Measurements from ENCODE around the gene NXN.

Gene NXN

GRCh38 chr17:979539-980405 is at the start of gene NXN:
NXN (minus strand) TSS chr17:979776.
- peak; percentile 92 for DNase-seq (ENCODE audit: low spot score)

- DNase-seq (ENCODE audit: low spot score), result no peak
Observed at GRCh38 chr17:1027044-1027443, 47.5 kb upstream of the NXN start.

GRCh38 chr17:1026599-1026975 is 47.0 kb upstream of the NXN start:
- no peak for DNase-seq (ENCODE audit: low spot score)

- DNase-seq (ENCODE audit: low spot score), result no peak
Observed at GRCh38 chr17:1025733-1026598, 46.4 kb upstream of the NXN start.

GRCh38 chr17:1024076-1024475 is 44.5 kb upstream of the NXN start:
- DNase-seq (ENCODE audit: low spot score), result no peak

- no peak for DNase-seq (ENCODE audit: low spot score)
Observed at GRCh38 chr17:1022278-1023024, 42.9 kb upstream of the NXN start.

- DNase-seq (ENCODE audit: low spot score), result no peak
Observed at GRCh38 chr17:1021147-1021546, 41.6 kb upstream of the NXN start.

- no peak for DNase-seq (ENCODE audit: low spot score)
Observed at GRCh38 chr17:1019451-1019850, 39.9 kb upstream of the NXN start.

- no peak for DNase-seq (ENCODE audit: low spot score)
Observed at GRCh38 chr17:1018547-1018946, 39.0 kb upstream of the NXN start.

GRCh38 chr17:1013729-1014090 is 34.1 kb upstream of the NXN start:
- DNase-seq (ENCODE audit: low spot score), result no peak

- DNase-seq (ENCODE audit: low spot score), result no peak
Observed at GRCh38 chr17:1012823-1013728, 33.5 kb upstream of the NXN start.

GRCh38 chr17:1011760-1012735 is 32.5 kb upstream of the NXN start:
- no peak for DNase-seq (ENCODE audit: low spot score)

GRCh38 chr17:1011138-1011537 is 31.6 kb upstream of the NXN start:
- no peak for DNase-seq (ENCODE audit: low spot score)

- DNase-seq (ENCODE audit: low spot score), result no peak
Observed at GRCh38 chr17:1010586-1010985, 31.0 kb upstream of the NXN start.

- DNase-seq (ENCODE audit: low spot score), result no peak
Observed at GRCh38 chr17:1010086-1010450, 30.5 kb upstream of the NXN start.

GRCh38 chr17:1009229-1010085 is 29.9 kb upstream of the NXN start:
- no peak for DNase-seq (ENCODE audit: low spot score)

GRCh38 chr17:1008008-1008761 is 28.6 kb upstream of the NXN start:
- no peak for DNase-seq (ENCODE audit: low spot score)

GRCh38 chr17:1007310-1008007 is 27.9 kb upstream of the NXN start:
- no peak for DNase-seq (ENCODE audit: low spot score)

All from iPS-NIHi11 (cell line).